ENCODE results near the gene PASK.

PASK gene

DNA sequence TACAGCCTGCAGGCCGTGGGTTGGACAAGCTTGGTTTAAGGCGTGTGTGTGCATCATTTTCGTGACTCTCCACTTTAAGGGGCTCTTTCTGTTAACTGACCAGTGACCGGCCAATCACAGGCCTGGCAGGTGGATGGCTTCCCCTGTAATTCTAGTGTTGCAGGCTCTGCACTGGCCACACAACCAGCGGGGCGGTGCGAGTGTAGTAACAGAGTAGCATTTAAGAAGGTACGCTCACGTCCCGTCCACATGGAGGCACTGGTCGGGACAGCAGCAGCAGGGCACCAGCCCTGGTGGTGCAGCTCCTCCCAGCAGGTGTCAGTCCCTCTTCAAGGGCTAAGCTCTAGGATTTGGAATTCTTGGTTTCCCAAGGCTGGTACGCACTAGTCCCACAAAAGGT is 31.2 kb upstream of the PASK start:
- no peak for DNase-seq (ENCODE audit: low read depth)

DNA sequence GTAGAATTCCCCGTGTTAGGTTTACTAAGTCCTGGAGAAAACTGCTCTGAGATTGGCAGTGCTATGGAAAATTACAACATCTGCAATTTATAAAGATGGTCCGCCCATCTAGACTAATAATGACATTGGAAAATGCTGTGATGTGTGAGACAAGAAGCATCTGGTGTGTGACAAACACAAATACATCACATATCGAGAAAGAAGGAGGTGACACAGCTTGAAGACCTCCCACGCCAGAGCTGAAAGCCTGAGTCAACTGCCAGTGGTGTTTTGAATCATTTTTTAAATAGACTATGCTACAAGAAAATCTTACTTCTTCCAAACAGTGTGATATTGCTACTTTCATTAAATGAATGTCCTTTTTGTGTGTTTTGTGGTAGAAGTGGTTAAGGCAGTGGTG is 30.6 kb upstream of the PASK start:
- peak; percentile 35 for DNase-seq (ENCODE audit: low read depth)

DNA sequence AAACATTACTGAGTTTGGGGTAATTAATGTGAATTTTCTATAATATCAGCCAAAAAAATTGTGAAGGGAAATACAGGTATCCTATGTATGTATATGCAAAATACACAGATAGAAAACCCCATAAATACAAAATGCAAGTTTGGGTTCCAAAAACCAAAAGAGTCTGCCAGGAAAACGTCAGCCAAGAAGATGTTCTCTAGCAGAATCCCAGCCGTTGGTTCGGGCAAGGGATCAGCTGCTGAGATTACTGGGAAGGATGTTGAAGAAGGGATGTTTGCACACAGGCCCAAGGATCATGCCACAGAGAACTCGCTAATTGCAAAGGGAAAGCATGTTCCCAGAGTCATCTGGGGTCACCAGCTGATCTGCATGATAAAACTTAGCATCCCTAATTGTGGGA is 29.7 kb upstream of the PASK start:
- DNase-seq (ENCODE audit: low read depth), result no peak

GRCh38 chr2:241177526-241178334 is 28.5 kb upstream of the PASK start:
- DNase-seq (ENCODE audit: low read depth), result no peak

DNA sequence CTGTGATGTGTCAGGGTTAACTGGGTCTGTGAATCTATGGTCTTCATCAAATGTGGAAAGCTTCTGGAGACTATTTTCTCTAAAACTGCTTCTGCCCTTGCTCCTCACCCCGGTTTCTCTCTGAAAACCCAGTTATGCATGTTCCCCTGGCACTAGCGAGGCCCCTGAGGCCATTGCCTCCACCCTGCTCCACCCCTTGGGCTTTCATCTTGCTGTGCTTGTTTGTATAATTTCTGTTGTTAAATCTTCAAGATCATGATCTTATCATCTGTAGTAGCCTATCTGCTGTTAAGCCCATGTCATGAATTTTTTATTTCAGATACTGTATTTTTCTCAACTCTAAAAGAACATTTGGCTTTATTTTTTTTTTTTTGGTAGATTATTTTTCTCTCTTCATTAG is 24.3 kb upstream of the PASK start:
- DNase-seq (ENCODE audit: low read depth), result no peak

DNA sequence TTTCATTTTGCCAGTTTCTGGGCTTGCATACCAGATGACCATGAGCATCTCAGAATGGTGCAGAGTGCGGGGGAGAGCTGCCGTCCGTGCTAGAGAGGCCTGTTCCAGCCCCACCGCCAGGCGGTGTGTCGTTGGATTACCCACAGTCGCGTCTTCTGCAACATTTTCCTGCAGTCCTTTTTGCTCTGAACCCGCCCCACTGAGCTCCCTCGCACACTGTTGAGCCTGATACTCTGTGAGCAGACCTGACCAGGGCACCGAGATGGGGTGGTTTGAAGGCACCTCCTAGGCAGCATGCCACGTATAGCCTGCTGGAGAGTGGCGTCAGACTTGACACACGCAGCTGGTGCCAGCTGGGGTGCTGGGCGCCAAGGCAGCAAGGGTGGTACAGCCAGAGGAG is 19.1 kb upstream of the PASK start:
- DNase-seq (ENCODE audit: low read depth), result no peak

GRCh38 chr2:241163601-241164118 is 14.4 kb upstream of the PASK start:
- DNase-seq (ENCODE audit: low read depth), result no peak

- DNase-seq (ENCODE audit: low read depth), result no peak
Observed at GRCh38 chr2:241161646-241162281, 12.5 kb upstream of the PASK start.

DNA sequence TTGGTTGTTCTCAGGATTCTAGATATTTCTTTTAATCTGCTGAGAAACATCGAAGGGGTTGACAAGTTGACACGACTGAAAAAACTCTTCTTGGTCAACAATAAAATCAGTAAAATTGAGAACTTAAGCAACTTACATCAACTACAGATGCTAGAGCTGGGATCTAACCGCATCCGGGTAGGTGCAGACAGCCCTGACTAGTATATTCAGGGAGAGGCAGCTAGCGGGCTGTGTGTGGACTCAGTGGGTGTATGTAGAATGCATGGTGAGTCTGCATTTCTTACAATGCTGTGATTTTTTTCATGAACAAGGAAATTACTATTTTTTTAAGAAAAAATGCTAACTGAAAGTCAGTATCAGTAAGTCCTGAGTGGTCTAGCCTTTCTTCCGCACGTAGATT is 11.0 kb upstream of the PASK start:
- DNase-seq (ENCODE audit: low read depth), result no peak

GRCh38 chr2:241159116-241159515 is 9.8 kb upstream of the PASK start:
- DNase-seq (ENCODE audit: low read depth), result no peak

GRCh38 chr2:241158546-241158900 is 9.3 kb upstream of the PASK start:
- DNase-seq (ENCODE audit: low read depth), result no peak

- no peak for DNase-seq (ENCODE audit: low read depth)
Observed at GRCh38 chr2:241157841-241158545, 8.7 kb upstream of the PASK start.

DNA sequence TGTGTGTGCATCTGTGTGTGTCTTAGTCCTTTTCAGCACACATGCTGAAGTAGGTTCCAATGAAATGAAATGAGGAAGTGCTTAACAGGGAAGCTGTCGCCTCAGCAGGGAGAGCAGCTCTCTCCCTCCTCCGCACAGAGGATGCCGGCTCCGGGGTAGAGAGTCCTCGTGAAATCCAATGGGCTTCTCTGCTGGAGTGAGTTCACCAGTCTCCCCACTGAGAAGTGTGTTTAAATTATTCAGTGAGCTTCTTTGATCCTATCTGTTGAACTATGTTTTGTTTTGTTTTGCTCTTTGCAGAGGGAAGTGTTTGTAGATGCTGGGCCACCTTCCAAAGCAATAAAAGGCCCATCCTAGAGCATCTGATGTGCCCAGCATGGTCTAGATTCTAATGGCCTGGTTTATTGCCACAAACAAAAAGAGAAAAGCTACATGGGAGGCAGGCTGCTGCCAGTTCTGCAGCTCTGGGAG is 7.7 kb upstream of the PASK start:
- DNase-seq (ENCODE audit: low read depth), result no peak

GRCh38 chr2:241155936-241156335 is 6.7 kb upstream of the PASK start:
- no peak for DNase-seq (ENCODE audit: low read depth)

DNA sequence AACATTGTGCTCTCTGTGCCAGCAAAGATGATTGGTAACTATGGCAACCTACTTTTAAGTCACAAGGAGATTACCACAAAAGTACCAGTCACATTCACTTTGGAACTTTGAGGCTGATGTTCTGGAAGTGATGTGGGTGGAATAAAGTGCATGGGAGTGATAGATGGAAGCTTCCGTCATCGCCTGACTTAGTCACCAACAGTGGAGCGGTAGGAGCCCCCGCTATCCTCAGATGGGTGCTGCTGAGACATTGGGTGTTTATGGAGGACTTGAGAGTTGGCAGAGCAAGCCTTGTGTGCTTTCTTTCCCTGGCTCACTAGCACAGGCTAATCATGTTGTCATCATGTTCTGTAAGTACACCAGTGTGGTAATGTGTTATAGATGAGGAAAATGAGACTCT is 5.6 kb upstream of the PASK start:
- peak; percentile 33 for DNase-seq (ENCODE audit: low read depth)

GRCh38 chr2:241153616-241154015 is 4.3 kb upstream of the PASK start:
- DNase-seq (ENCODE audit: low read depth), result no peak

- no peak for DNase-seq (ENCODE audit: low read depth)
Observed at GRCh38 chr2:241151934-241152660, 2.8 kb upstream of the PASK start.

- no peak for DNase-seq (ENCODE audit: low read depth)
Observed at GRCh38 chr2:241150660-241151530, 1.6 kb upstream of the PASK start.

- DNase-seq (ENCODE audit: low read depth), result peak; percentile 95
Observed at GRCh38 chr2:241149925-241150659, 820 bp upstream of the PASK start, which contains the start of gene PPP1R7. PPP1R7 (plus strand) TSS chr2:241150467; CDS start chr2:241150496, 29 bp downstream.

DNA sequence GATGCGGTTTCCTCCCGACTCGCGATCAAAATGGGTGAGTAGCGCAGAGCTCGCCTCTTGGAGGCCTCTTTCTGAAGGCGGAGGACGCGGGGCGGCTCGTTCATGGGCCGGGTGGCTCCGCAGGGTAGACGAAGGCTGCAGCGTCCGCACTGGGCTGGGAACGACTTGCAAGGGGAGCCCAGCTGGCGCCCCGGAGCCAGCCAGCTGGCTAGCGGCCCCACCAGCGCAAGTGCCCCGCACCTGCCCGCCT is 328 bp upstream of the PASK start:
- DNase-seq (ENCODE audit: low read depth), result no peak

- DNase-seq (ENCODE audit: low read depth), result no peak
Observed at GRCh38 chr2:241148239-241148638, 1.0 kb downstream of the PASK start.
